ENCODE results near the gene PARD6A.

PARD6A gene

GRCh38 chr16:67697422-67698185 lies 36.8 kb downstream of the PARD6A start:
- no peak for DNase-seq

- DNase-seq = no peak
Measured at GRCh38 chr16:67699265-67699664, 38.5 kb downstream of the PARD6A start.

- DNase-seq = no peak
Measured at GRCh38 chr16:67701420-67701819, 40.7 kb downstream of the PARD6A start.

GRCh38 chr16:67702130-67702529 lies 41.4 kb downstream of the PARD6A start:
- no peak for DNase-seq

- no peak for DNase-seq
Measured at GRCh38 chr16:67703626-67704025, 42.9 kb downstream of the PARD6A start.

GRCh38 chr16:67704110-67704509 lies 43.4 kb downstream of the PARD6A start:
- no peak for DNase-seq

- DNase-seq = no peak
Measured at GRCh38 chr16:67707210-67707609, 46.5 kb downstream of the PARD6A start.

GRCh38 chr16:67707790-67708189 lies 47.0 kb downstream of the PARD6A start:
- no peak for DNase-seq

GRCh38 chr16:67708368-67708771 lies 47.6 kb downstream of the PARD6A start:
- DNase-seq = no peak

GRCh38 chr16:67709050-67709449 lies 48.3 kb downstream of the PARD6A start:
- DNase-seq = no peak

- no peak for DNase-seq
Measured at GRCh38 chr16:67710607-67711006, 49.8 kb downstream of the PARD6A start.
